HUES48 (cell line): ENCODE results near the gene CD1D.

Experiments
- H3K27ac ChIP-seq: one replicate; pipeline ENCODE4 v1.7.0; 2013; ENCODE audit warnings: low read depth, low read length, inconsistent platforms
- H3K27me3 ChIP-seq: 2 replicates; pipeline ENCODE4 v1.6.1; 2013; ENCODE audit warnings: mild to moderate bottlenecking, low read length; ENCODE audit not compliant: control insufficient read depth, insufficient read depth
- H3K36me3 ChIP-seq: 2 replicates; pipeline ENCODE4 v1.6.1; 2013; ENCODE audit warnings: low read length; ENCODE audit not compliant: control insufficient read depth, insufficient read depth
- H3K4me1 ChIP-seq: 2 replicates; pipeline ENCODE4 v1.6.1; 2013; ENCODE audit warnings: mild to moderate bottlenecking, low read length; ENCODE audit not compliant: control insufficient read depth, insufficient read depth
- H3K4me3 ChIP-seq: 2 replicates; pipeline ENCODE4 v1.5.1; 2013; ENCODE audit warnings: mild to moderate bottlenecking, low read depth, low read length
- H3K9ac ChIP-seq: 2 replicates; pipeline ENCODE4 v1.6.1; 2013; ENCODE audit warnings: mild to moderate bottlenecking, low read depth, low read length, moderate library complexity
- H3K9me3 ChIP-seq: 2 replicates; pipeline ENCODE4 v1.6.1; 2013; ENCODE audit warnings: low read length; ENCODE audit not compliant: control insufficient read depth, insufficient read depth

Gene CD1D

GRCh38 chr1:158149577-158150269, 31.0 kb upstream of the CD1D start:
- H3K4me1 ChIP-seq = peaks cover 8% of the 10 kb centered on the region; the same call in 1 of the 2 replicates
- H3K9ac ChIP-seq = no peak overlapping the region
- no peaks in the 10 kb centered on the region for H3K9me3 ChIP-seq
- no peak overlapping the region for H3K27ac ChIP-seq
- peaks cover 22% of the 10 kb centered on the region for H3K27me3 ChIP-seq
- H3K4me3 ChIP-seq = peak overlapping the region; percentile 53
- no peaks in the 10 kb centered on the region for H3K36me3 ChIP-seq

GRCh38 chr1:158150523-158150922, 30.2 kb upstream of the CD1D start:
- Histone ChIP-seq H3K4me1 (peaks cover 9% of the 10 kb centered on the region; the same call in 1 of the 2 replicates), H3K27me3 (peaks cover 22% of the 10 kb centered on the region), H3K36me3 (no peaks in the 10 kb centered on the region), H3K4me3 (no peak overlapping the region), H3K9me3 (no peaks in the 10 kb centered on the region), H3K9ac (no peak overlapping the region), H3K27ac (no peak overlapping the region)

- H3K9me3 ChIP-seq = no peaks in the 10 kb centered on the region
- H3K27ac ChIP-seq = no peak overlapping the region
- no peak overlapping the region for H3K9ac ChIP-seq
- H3K27me3 ChIP-seq = peaks cover 19% of the 10 kb centered on the region
- H3K36me3 ChIP-seq = no peaks in the 10 kb centered on the region
- no peak overlapping the region for H3K4me3 ChIP-seq
- peaks cover 9% of the 10 kb centered on the region; the same call in 1 of the 2 replicates for H3K4me1 ChIP-seq
Observed at GRCh38 chr1:158153179-158153578, 27.5 kb upstream of the CD1D start.

GRCh38 chr1:158153746-158154444, 26.8 kb upstream of the CD1D start:
- H3K4me1 ChIP-seq = peaks cover 9% of the 10 kb centered on the region; the same call in 1 of the 2 replicates
- H3K9ac ChIP-seq = no peak overlapping the region
- no peaks in the 10 kb centered on the region for H3K9me3 ChIP-seq
- no peak overlapping the region for H3K4me3 ChIP-seq
- H3K27ac ChIP-seq = no peak overlapping the region
- H3K27me3 ChIP-seq = peaks cover 12% of the 10 kb centered on the region; the same call in 1 of the 2 replicates
- H3K36me3 ChIP-seq = no peaks in the 10 kb centered on the region

- peaks cover 7% of the 10 kb centered on the region; the same call in 1 of the 2 replicates for H3K4me1 ChIP-seq
- no peaks in the 10 kb centered on the region for H3K36me3 ChIP-seq
- no peak overlapping the region for H3K9ac ChIP-seq
- no peak overlapping the region for H3K27ac ChIP-seq
- no peak overlapping the region for H3K4me3 ChIP-seq
- H3K27me3 ChIP-seq = peaks cover 11% of the 10 kb centered on the region; the same call in 1 of the 2 replicates
- H3K9me3 ChIP-seq = no peaks in the 10 kb centered on the region
Observed at GRCh38 chr1:158154501-158154900, 26.2 kb upstream of the CD1D start.

GRCh38 chr1:158155673-158156072, 25.0 kb upstream of the CD1D start:
- no peaks in the 10 kb centered on the region for H3K36me3 ChIP-seq
- H3K4me3 ChIP-seq = no peak overlapping the region
- H3K9ac ChIP-seq = no peak overlapping the region
- H3K4me1 ChIP-seq = peaks cover 7% of the 10 kb centered on the region; the same call in 1 of the 2 replicates
- peaks cover 4% of the 10 kb centered on the region; the same call in 1 of the 2 replicates for H3K27me3 ChIP-seq
- no peak overlapping the region for H3K27ac ChIP-seq
- no peaks in the 10 kb centered on the region for H3K9me3 ChIP-seq

- H3K36me3 ChIP-seq = no peaks in the 10 kb centered on the region
- H3K4me1 ChIP-seq = peaks cover 2% of the 10 kb centered on the region; the same call in 1 of the 2 replicates
- H3K27me3 ChIP-seq = 0 out of 2 replicates have a peak, but pooled peaks cover 3% of the 10 kb centered on the region
- no peaks in the 10 kb centered on the region for H3K9me3 ChIP-seq
- H3K27ac ChIP-seq = no peak overlapping the region
- H3K9ac ChIP-seq = no peak overlapping the region
- no peak overlapping the region for H3K4me3 ChIP-seq
Observed at GRCh38 chr1:158159597-158159996, 21.1 kb upstream of the CD1D start.

- Histone ChIP-seq H3K27ac (no peak overlapping the region), H3K9me3 (no peaks in the 10 kb centered on the region), H3K27me3 (0 out of 2 replicates have a peak, but pooled peaks cover 3% of the 10 kb centered on the region), H3K4me3 (no peak overlapping the region), H3K36me3 (no peaks in the 10 kb centered on the region), H3K4me1 (no peaks in the 10 kb centered on the region), H3K9ac (no peak overlapping the region)
Observed at GRCh38 chr1:158161446-158161845, 19.2 kb upstream of the CD1D start.

GRCh38 chr1:158163000-158163947, 17.4 kb upstream of the CD1D start:
- Histone ChIP-seq H3K36me3 (no peaks in the 10 kb centered on the region), H3K27me3 (0 out of 2 replicates have a peak, but pooled peaks cover 3% of the 10 kb centered on the region), H3K9ac (no peak overlapping the region), H3K27ac (no peak overlapping the region), H3K4me1 (no peaks in the 10 kb centered on the region), H3K9me3 (no peaks in the 10 kb centered on the region), H3K4me3 (no peak overlapping the region)

GRCh38 chr1:158169105-158169504, 11.6 kb upstream of the CD1D start:
- Histone ChIP-seq H3K9ac (no peak overlapping the region), H3K27me3 (no peaks in the 10 kb centered on the region), H3K27ac (no peak overlapping the region), H3K4me1 (no peaks in the 10 kb centered on the region), H3K36me3 (no peaks in the 10 kb centered on the region), H3K4me3 (no peak overlapping the region), H3K9me3 (no peaks in the 10 kb centered on the region)
